HL-60/S4 (cell line): ENCODE data around the gene CTDSPL.
"Not testable (repeated sequence)": the region's sequence is repeated elsewhere in the genome, so short reads cannot be mapped to it uniquely, and the experiment has no call there.

Experiments used
- in situ Hi-C: fragments of 300-500 bp; cut with MboI; formaldehyde crosslinking; loops from 2 replicates; pipeline ENCODE4 v1.14.3; 2022; ENCODE audit warnings: low sequenced_read_pairs

CTDSPL gene, protein sequence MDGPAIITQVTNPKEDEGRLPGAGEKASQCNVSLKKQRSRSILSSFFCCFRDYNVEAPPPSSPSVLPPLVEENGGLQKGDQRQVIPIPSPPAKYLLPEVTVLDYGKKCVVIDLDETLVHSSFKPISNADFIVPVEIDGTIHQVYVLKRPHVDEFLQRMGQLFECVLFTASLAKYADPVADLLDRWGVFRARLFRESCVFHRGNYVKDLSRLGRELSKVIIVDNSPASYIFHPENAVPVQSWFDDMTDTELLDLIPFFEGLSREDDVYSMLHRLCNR

DNA sequence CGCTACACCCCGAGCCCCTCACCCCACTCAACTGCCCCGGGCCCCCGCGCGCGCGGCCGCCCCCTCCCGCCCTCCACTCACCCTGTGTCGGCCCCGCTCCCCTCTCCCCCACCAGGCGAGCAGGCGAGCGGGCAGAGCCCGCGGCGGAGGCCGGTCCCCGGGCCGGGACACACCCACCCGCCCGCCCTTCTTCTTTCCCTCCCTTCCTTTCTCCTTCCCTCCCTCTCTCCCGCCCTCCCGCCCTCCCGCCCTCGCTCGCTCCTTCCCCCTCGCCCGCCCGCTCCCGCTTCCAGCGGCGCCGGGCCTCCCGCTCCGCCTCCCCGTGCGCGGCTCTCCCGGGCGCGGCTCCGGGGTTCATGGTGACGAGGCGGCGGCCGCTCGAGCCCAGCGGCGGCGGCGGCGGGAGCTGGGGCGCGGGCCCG, at the start of gene CTDSPL:
Gene CTDSPL, plus strand, starts transcription at position 261 of the 422 bp plus-strand sequence. CDS start 320 bp downstream, outside the sequence.
- in situ Hi-C loops: no loop called here

DNA sequence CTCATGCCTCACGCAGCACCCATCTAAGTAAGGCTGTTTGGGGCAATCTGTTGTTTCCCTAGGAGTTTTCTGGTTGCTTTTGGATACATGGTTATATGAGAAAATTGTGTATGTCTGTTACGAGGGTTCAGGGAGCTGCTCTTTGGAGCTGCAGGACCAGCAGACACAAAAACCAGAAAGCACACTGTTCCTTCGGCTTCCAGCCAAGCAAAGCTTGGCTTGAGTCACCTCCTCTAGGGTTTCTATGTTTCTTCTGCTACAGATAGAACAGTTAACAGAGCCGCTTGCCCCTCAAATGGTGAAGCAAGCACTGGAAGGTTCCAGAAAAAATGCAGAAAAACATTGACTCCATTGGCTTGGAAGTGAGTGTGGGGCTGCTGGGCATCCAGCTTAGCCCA, 49.2 kb upstream of the CTDSPL start:
- in situ Hi-C loops: no loop called here

DNA sequence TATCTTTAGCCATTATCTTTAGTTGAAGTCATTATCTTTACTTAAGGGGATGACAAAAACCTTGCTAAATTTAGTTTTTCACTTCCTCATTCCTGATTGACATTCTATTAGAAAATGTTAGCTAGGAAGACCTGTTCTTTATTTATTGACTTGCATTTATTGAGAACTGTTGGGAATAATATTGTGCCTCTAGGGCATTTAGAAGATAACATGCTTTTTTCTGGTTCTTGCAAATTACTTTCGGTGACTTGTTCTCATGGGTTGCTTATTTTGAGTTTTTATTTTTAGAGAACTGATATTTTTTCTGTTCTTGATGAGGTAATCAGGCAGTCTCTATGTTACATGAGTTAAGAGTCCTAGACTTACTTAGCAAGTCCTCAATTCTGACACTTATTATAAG, 48.3 kb upstream of the CTDSPL start:
- in situ Hi-C loops: no loop called here

DNA sequence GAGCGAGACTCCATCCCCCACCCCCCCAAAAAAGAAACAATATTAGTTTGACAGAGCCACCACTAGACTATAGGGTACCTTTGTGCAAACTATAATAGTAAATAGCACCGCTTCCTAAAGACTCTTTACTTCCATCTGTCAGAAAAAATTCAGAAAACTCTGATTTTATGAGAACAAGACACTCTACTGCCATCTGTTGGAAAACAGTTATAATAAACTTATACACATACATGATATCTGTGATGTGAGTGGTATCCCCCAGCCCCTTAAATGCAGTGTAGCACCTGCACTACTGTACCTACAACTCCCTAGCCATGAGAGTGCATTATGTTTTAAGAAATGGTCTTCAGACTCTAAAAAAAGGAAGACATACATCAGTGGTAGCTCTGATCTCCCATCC, 47.1 kb upstream of the CTDSPL start:
- in situ Hi-C loops: no loop called here

DNA sequence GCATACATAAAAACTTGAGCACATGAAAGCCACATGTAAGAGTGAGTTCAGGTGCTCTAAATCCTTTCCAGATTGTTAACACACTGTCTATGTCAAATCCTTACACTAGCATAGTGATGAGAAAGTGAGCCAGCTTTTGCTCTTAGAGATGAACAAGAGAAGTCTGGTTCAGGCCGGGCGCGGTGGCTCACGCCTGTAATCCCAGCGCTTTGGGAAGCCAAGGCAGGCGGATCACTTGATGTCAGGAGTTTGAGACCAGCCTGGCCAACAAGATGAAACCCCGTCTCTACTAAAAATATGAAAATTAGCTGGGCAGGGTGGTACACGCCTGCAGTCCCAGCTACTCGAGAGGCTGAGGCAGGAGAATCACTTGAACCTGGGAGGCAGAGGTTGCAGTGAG, 46.5 kb upstream of the CTDSPL start:
- in situ Hi-C loops: not testable (repeated sequence)

DNA sequence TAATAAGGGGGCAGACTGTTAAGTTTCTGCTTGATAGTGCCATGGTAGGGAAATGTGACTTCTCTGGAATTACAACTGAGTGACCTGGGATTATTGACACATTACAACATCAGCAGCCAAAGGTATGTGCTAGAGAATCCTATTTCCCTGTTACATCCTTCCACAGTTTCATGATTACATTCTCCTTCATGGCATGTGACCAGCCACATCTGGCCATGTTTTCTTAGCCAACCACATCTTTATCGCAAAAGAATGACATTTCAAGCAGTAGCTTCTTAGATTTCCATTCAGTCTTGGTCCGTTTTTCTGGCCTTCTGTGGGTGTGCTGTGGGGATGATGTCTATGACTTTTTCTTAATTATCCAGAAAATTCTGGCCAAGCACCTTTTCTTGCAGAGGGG, 45.4 kb upstream of the CTDSPL start:
- in situ Hi-C loops: no loop called here

DNA sequence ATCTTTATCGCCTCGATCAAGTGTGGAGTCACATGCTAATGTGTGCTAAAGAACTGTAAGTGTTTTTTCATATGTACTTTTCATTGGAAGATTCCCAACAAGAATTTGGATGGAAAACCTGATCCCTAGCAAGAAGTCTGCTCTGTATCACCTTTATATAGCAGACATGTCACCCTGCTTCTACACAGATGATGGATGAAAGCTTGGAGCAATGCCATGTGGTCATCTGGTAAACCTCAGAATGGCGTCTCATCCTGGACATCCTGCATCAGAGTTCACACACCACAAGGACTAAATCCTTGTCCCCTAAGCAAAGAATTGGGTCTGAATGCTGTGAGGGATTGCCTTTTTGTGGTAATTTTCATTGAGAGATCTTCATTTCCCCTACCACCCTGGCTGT, 42.1 kb upstream of the CTDSPL start:
- in situ Hi-C loops: no loop called here

DNA sequence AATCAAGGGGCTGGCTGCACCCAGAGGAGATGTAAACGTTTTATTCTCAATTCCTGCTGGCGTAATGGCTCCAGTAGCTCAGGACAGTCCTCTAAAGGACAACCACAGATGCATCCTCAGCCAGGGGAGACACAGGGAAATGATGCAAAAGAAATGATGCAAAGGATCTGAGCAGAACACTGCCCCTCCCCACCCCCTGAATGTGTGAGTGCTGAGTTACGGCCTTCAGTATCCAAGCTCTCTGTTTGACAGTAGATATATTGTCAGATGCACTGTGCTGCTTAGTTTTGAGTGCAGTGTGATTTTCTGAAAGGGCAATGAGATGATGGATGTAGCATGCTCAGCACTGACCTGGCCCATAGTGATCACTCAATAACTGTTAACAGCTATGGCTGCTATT, 41.4 kb upstream of the CTDSPL start:
- in situ Hi-C loops: no loop called here

DNA sequence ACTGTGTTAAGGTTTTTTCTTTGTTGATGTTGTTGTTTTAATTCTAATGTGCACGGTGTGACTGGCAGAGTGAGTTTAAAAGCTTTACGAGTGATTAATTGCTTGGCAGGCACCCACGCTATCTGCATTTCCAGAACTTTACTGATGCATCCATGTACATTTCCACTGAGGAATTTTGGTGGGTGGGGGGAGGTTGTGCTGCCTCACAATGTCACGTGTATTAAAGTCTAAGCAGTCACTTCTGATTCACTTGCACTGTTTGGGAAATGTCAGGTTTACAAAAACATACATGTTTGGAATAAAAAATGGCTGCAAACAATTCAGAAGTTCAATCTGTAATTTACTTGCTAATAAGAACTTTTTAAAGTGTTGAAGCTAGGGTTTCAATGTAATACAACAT, 38.5 kb upstream of the CTDSPL start:
- in situ Hi-C loops: no loop called here

DNA sequence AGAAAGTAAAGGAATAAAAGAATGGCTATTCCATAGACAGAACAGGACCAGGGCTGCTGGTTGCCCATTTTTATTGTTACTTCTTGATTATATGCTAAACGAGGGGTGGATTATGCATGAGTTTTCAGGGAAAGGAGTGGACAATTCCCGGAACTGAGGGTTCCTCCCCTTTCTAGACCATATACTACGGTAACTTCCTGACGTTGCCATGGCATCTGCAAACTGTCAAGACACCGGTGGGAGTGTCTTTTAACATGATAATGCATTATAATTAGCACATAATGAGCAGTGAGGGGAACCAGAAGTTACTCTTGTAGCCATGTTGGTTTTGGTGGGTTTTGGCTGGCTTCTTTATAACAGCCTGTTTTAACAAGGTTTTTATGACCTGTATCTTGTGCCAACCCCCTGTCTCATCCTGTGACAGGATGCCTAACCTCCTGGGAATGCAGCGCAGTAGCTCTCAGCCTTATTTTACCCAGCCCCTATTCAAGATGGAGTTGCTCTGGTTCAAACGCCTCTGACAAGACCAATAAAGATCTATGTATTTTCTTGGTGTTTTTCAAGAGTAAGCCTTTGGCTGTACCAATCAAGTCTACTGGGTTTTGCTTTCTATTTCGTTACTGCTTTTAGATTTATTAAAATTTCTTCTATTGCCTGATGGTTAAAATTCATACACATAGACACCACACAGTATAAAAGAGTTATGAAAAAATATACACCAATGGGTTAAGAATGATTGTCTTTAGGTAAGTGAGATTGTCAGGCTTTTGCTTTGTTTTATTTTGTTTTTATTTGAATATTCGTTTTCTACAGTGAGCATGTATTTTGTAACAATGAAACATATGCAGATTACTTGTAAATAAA, 37.4 kb upstream of the CTDSPL start:
- in situ Hi-C loops: no loop called here

DNA sequence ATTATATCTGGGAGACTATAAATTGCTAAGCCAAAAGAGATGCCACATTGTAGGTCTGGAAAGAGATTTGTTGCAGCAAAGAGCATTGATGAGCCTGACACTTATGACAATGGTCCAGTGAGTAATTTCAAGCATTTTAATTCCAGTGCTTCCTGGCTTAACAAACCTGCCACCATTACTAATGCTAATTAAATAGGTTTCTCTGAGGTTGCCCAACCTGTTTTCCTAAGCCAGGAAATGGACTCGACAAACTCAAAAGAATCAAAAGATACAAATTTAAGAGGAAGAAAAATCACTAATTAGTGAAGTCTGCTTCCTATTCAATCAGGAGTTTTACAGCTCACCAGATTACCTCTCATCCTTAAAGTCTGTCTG, 36.7 kb upstream of the CTDSPL start:
- in situ Hi-C loops: no loop called here

DNA sequence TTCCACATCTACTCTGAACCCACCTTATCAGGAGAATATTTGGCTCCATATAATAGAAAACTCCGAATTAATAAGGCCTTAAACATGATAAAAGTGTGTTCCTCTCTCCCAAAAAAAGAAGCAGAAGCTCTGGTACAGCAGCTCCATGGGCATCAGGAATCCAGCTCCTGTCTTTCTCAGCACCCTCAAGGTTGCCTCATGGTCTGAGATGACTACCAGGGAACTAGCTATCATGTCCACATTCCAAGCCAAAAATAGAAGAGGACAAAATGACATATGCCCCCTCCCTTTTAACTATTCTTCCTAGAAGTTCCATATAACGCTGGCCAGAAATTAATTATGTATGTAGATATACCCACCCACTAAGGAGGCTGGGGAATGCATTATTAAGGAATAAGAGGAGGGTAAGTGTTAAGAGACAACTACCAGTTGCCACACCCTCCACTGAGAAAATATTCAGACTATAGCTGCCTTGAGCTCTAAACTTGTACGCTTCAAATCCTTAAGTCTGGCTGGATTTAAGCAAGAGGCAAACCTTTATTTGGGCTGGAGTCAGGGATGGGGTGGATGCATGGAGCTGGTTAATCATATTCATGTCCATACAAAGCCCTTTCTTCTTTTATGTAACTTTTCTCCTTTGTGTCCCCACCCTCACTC, 35.8 kb upstream of the CTDSPL start:
- in situ Hi-C loops: no loop called here

DNA sequence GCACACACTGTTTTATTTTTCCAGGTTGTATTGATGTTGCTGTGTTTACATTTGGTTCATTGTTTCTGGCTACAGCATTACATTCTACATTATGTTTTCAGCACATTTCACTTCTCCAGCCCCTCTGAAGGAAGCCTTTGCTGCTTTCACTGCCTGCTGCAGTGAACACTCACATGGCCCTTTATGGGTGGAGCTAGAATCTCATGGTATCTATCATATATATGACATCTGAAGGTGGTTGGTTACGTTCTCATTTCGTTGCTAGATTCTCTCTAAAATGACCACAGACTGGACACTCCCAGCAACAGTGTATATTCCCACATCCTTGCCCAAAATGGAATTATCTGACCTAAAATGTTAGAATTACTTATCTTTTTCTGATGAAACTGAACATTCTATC, 35.2 kb upstream of the CTDSPL start:
- in situ Hi-C loops: no loop called here

DNA sequence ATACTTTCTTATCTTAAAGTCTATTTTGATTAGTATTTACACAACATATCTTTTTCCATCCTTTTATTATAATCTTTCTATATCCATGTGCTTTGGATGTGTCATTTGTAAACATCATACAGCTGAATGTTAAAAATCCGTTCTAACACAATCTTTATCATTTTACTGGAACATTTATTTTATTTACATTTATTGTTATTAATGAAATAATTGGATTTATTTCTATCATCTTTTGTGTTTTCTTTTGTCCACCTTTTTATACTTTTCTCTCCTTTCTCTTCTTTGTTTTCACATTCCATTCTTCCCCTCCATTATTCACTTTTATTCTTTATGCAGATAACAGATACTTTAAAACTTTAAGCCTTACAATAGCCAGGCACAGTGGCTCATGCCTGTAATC, 34.7 kb upstream of the CTDSPL start:
- in situ Hi-C loops: no loop called here

DNA sequence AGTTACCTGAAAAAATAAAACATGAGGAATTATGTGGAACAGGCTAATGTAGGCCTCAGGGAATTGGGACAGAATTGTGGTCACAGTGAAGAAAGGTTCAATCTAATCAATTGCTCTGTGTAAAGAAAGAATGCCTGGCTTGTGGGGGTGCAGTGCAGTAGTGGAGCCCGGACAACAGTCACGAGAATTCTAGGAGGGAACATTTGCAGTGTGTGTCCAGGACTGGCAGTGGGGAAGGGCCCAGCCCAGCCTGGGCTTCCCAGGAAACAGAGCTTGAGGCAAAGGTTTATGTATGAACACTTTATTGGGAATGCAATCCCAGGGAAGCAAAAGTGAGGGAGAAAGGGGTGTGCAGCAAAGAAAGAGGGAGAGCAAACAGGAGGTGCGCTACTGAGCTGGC, 29.2 kb upstream of the CTDSPL start:
- in situ Hi-C loops: no loop called here

DNA sequence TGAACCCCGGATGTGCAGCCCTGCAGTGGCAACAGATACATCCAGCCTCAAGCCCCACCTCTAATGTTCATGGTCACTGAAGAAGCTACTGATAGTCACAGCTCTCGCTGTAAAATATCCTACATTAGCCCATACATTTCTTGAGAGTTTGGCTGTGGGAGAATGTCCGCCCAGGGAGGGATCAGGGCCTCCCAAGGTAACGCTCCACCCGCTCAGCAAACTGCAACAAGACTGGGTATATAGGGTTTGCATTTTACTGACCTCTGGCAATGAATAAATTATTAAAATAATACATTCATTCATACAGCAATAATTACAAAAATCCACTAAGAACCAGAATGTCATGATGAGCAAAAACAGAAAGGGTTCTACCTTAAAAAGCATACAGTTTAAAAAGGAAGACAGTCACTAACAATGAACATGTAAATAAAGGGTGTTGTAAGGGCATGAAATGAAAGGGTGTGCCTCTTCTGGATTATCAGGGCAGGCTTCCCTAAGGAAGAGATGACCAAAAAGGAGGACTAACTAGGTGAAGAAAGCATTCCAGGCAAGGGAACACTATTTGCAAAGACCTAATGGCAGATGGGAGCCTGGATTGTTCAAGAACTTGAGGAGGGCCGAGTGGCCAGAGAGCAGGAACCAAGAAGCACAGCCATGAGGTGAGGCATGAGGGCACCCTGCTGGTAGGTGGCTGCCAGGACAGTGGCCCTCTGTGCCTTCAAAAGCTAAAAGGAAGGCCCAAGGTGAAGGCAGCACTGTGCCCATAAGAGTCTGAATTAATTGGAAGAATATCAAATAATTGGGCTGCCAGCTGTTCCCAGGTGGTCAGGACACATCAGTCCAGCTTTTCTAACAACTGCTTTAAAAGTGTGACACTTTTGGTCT, 28.1 kb upstream of the CTDSPL start:
- in situ Hi-C loops: no loop called here

DNA sequence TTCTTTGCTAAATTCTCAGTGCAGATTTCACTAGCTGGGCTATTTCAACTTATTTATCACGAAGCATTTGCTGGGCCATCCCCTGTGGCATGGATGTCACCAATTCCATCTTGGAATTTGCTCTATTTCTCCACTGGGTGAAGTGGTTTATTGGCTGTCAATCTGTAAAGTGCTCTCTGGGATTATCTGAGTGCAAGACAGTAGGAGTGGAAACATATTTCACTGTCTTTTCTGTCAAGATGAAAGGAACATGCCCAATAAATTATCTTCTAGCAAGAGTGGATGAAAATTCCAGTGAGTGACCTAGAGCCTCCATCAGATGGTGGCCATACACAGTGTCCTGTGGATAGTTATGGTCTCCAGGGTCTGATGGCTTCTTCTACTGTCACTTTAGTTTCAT, 25.1 kb upstream of the CTDSPL start:
- in situ Hi-C loops: no loop called here

DNA sequence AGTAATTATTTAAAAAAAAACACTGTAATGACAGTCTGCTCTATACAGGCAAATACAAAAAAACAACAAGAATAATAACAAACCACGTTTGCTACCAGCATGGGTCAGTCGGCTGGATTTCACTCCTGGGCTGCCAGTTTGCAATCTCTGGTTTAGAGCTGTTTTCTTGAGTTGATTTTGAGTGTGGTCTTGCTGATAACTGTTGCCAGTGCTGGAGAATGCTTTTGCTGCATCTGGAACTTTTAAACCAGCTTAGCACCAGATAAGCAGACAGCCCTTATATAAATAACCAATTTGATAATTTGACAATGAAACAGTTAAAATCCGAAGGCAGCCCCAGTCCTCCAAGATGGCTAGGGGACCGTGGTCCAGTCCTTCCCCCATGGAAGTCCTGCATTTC, 14.0 kb upstream of the CTDSPL start:
- in situ Hi-C loops: no loop called here

DNA sequence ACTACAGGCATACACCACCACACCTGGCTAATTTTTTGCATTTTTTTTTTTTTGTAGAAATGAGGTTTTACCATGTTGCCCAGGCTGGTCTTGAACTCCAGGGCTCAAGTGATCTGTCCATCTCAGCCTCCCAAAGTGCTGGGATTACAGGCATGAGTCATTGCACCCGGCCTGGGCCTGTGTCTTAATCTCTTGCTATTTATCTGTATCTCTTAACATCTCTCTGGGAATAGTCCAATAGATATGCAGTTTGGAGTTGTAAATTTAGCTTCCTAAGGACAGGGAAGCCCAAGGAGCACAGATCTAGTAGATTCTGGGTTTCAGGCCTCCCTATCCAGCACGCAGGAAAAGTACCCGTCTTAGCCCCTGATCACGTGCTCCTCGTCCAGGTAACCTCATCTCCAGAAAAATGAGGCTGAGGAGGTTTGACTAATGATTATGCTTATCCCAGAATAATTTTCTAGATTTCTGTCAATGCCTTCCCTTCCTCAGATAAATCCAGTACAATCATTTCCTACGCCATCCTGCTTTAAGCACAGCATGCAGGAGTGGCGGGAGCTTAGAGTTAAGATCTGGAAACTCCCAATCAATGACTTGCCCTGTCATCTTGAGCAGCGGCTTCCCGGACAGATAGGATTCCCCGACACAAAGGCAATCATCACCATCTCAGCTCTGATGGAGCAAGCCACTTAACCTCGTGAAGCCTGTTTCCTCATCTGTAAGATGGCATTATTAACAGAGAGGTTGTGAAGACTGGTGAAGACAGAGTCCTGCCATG, 12.3 kb upstream of the CTDSPL start:
- in situ Hi-C loops: no loop called here

DNA sequence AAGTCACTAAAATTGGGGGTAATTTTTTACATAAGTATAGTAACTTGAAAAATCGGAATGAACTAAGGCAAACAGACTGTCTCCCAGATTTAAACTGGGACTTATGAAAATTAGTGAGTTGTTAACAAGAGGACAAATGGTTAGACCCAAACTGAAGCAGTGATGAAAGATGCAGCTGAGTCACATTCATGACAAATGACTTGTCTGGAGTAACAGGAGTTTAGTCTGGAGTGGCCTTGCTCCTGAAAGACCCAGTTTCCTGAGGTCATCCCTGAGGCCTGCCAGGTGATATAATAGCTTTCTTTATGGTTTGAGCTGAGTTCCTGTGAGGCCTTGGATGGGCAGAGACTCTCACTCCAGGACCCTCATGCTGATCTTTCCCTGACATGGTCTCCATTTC, 9.6 kb upstream of the CTDSPL start:
- in situ Hi-C loops: loop anchor here (10.0 kb wide), 1 partner anchor 123 kb away; no protein-coding TSS in a partner anchor
